ENCODE data around the gene DHX58. TPM values are rescaled to one million over a fixed set of nuclear protein-coding genes. Genes with fewer than 3 reads are reported as not detected.

Gene DHX58
- total RNA-seq, 1 donor from 2014 or later: 0.41 TPM

DNA sequence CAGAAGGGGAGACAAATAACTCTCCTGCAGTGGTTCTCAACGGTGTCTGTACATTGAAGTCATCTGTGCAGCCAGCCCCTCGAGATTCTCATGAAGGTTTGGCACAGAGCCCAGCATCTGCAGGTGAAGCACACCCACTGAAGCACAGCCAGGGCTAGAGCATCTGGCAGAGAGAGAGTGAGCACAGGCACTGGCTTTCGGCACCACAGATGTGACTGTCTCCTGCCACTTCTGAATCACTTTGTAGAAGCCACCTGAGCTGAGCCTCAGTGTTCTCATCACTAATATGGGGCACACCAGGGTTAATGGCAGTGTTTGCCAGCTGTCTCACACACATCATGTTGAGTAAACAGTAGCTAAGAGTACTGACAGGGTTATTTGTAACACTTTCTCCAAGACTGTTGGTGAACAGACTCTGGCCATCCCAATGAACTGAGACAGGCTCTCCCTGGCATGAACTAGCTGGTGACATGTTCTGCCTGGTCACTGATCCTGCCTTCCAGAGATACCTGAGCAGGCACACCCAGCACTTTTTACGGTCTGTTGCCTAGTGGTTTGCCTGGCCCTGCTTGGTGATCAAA, 21.0 kb upstream of the DHX58 start:
- peaks cover 11% of the 10 kb centered on the region for H3K27me3 Mint-ChIP-seq (ENCODE audit: unreplicated experiment)
- no peaks in the 10 kb centered on the region for H3K9me3 Mint-ChIP-seq (ENCODE audit: unreplicated experiment)
- H3K27ac Mint-ChIP-seq (ENCODE audit: unreplicated experiment): peak overlapping the region; percentile 79
- TF ChIP-seq, protein P1, sequence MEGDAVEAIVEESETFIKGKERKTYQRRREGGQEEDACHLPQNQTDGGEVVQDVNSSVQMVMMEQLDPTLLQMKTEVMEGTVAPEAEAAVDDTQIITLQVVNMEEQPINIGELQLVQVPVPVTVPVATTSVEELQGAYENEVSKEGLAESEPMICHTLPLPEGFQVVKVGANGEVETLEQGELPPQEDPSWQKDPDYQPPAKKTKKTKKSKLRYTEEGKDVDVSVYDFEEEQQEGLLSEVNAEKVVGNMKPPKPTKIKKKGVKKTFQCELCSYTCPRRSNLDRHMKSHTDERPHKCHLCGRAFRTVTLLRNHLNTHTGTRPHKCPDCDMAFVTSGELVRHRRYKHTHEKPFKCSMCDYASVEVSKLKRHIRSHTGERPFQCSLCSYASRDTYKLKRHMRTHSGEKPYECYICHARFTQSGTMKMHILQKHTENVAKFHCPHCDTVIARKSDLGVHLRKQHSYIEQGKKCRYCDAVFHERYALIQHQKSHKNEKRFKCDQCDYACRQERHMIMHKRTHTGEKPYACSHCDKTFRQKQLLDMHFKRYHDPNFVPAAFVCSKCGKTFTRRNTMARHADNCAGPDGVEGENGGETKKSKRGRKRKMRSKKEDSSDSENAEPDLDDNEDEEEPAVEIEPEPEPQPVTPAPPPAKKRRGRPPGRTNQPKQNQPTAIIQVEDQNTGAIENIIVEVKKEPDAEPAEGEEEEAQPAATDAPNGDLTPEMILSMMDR (IDR thresholded peaks at IDR 0.05; ENCODE audit: unreplicated experiment): no peak
- H3K36me3 Mint-ChIP-seq (ENCODE audit: low read depth, unreplicated experiment): peaks cover 26% of the 10 kb centered on the region
- no peak overlapping the region for H3K4me3 Mint-ChIP-seq (ENCODE audit: unreplicated experiment)
- peaks cover 70% of the 10 kb centered on the region for H3K4me1 Mint-ChIP-seq (ENCODE audit: unreplicated experiment)
- DNase-seq (ENCODE audit: low spot score): no peak

DNA sequence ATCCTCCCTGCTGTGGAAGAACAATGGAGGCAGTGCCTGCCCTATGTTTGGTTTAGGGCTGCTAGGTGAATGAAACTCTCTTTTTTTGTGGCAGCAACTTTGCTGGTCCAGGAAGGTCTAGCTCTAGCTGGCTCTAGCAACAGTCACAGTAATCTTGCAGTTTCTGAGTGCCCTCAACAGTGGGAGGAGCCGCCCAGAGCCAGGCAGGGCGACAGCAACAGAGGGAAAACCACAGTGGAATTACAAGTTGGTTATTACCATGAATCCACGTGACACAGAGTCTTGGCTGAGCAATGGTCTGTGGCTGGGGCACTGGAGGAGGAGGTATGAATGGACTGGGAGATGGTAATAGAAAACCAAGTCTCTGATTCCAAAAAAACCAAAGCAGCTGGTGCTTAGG, 20.4 kb upstream of the DHX58 start:
- Mint-ChIP-seq H3K27me3 (ENCODE audit: unreplicated experiment) (peaks cover 11% of the 10 kb centered on the region), H3K36me3 (ENCODE audit: low read depth, unreplicated experiment) (peaks cover 31% of the 10 kb centered on the region), H3K9me3 (ENCODE audit: unreplicated experiment) (no peaks in the 10 kb centered on the region), H3K4me3 (ENCODE audit: unreplicated experiment) (peak overlapping the region; percentile 51), H3K27ac (ENCODE audit: unreplicated experiment) (peak overlapping the region; percentile 79), H3K4me1 (ENCODE audit: unreplicated experiment) (peaks cover 66% of the 10 kb centered on the region)
- TF ChIP-seq, protein P1 (IDR thresholded peaks at IDR 0.05; ENCODE audit: unreplicated experiment): no peak
- no peak for DNase-seq (ENCODE audit: low spot score)

DNA sequence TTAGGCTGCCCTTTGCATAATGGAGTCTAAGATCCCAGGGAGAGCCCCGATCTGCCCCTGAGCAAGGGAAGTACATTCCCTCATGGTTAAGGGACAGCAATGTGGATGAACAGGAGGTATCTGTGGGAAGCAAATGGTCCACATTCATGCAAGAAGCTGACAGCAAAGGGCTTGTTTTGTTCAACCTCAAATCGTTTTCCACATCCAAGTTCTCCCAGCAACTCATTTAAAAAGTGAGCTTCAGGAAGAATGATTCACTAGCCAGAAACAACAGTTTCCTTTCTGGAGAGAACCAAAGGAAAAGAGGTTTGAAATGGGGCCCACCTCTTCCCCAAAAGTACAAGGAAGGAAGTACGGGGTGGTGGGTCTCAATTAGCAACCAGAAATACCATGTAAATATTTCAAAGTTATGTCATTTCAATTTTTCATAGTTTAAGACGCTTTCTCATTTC, 19.5 kb upstream of the DHX58 start:
- Mint-ChIP-seq H3K9me3 (ENCODE audit: unreplicated experiment) (no peaks in the 10 kb centered on the region), H3K27ac (ENCODE audit: unreplicated experiment) (peak overlapping the region; percentile 84), H3K27me3 (ENCODE audit: unreplicated experiment) (peaks cover 11% of the 10 kb centered on the region), H3K4me1 (ENCODE audit: unreplicated experiment) (peaks cover 65% of the 10 kb centered on the region), H3K36me3 (ENCODE audit: low read depth, unreplicated experiment) (peaks cover 38% of the 10 kb centered on the region), H3K4me3 (ENCODE audit: unreplicated experiment) (no peak overlapping the region)
- DNase-seq (ENCODE audit: low spot score): no peak
- TF ChIP-seq, protein P1 (IDR thresholded peaks at IDR 0.05; ENCODE audit: unreplicated experiment): no peak

DNA sequence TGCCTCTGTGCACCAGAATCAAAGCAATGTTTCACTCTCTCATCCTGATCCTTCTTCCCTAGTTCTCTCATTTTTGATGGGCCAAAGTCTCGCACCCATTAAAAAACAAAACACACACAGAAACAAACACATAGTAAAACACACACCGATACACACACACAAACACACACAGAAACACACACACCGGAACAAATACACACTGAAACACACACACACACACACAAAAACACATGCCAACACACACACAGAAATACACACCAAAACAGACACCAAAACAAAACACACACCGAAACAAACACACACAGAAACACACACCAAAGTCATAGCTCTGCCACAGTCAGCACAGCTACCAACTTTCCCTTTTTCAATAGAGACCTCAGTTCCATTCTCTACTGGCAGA, 18.7 kb upstream of the DHX58 start:
- Mint-ChIP-seq H3K27ac (ENCODE audit: unreplicated experiment) (peak overlapping the region; percentile 84), H3K9me3 (ENCODE audit: unreplicated experiment) (no peaks in the 10 kb centered on the region), H3K27me3 (ENCODE audit: unreplicated experiment) (peaks cover 11% of the 10 kb centered on the region), H3K4me3 (ENCODE audit: unreplicated experiment) (peak overlapping the region; percentile 21), H3K4me1 (ENCODE audit: unreplicated experiment) (peaks cover 59% of the 10 kb centered on the region), H3K36me3 (ENCODE audit: low read depth, unreplicated experiment) (peaks cover 42% of the 10 kb centered on the region)
- TF ChIP-seq, protein P1 (IDR thresholded peaks at IDR 0.05; ENCODE audit: unreplicated experiment): no peak
- no peak for DNase-seq (ENCODE audit: low spot score)

DNA sequence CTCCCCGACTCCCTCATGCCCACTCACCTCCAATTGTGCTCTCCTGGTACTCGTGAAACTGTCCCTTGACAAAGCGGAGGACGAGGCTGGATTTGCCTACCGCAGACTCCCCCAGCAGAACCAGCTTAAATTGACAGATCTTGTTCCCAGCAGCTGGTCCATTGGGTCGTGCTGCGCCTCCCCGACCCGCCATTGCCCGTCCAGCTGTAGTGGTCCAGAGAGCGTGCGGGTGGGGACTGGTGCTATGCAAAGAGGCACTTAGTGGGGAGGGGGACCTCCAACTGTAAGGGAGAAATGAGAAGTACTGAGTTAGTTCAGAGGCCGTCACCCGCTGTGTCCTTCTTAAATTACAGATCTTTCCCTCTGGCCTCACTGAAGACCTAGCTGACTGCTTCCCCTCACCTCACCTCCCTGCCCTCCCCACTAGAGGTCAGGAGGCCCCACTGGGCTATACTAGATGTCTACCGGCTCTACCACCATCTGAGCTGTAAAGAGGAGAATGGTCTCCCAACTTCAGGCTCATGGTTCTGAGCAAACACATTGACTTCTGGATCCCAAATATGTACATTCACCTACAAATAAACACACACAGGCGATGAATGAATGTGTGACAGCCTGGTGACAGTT, 17.9 kb upstream of the DHX58 start:
- Mint-ChIP-seq H3K27ac (ENCODE audit: unreplicated experiment) (peak overlapping the region; percentile 68), H3K4me3 (ENCODE audit: unreplicated experiment) (no peak overlapping the region)

More for the DNA sequence above, 17.9 kb upstream of the DHX58 start:
- Mint-ChIP-seq H3K9me3 (ENCODE audit: unreplicated experiment) (no peaks in the 10 kb centered on the region), H3K4me1 (ENCODE audit: unreplicated experiment) (peaks cover 51% of the 10 kb centered on the region), H3K36me3 (ENCODE audit: low read depth, unreplicated experiment) (peaks cover 46% of the 10 kb centered on the region), H3K27me3 (ENCODE audit: unreplicated experiment) (peaks cover 6% of the 10 kb centered on the region)
- TF ChIP-seq, protein P1 (IDR thresholded peaks at IDR 0.05; ENCODE audit: unreplicated experiment): no peak
- DNase-seq (ENCODE audit: low spot score): no peak
